ENCODE data around the gene TBX19.

TBX19 gene

DNA sequence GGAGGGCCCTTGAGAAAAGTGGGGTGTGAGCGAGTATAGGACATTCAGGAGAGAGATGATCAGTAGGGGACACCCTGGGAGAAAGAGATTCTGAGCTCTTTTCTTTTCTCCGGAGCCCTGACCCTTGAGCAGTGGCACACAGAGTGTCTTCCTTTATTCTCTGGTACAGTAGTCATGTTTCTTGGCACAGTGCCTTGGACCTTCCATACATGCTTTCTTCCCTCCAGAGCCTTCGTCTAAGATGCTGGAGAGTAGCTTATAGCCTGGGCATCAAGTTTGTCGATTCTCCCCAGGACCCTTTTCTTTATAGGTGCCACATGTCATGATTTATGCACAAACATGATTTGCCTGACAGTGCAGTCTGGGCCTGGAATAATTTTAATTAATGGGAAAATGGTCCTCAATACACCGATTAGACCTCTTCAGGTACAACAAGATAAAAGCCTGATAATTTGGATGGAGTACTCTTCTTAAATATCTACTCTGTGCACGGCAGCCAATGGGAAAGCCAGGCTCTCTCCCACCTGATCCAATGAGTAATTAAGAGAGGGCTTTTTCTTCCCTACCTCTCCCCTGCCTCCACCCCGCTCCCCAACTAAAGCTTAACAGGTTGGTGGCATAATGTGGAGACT is at the start of gene TBX19:
Gene TBX19, plus strand, starts transcription at position 582 of the 632 bp plus-strand sequence. CDS start 214 bp downstream, outside the sequence.
- TF ChIP-seq, protein P1, sequence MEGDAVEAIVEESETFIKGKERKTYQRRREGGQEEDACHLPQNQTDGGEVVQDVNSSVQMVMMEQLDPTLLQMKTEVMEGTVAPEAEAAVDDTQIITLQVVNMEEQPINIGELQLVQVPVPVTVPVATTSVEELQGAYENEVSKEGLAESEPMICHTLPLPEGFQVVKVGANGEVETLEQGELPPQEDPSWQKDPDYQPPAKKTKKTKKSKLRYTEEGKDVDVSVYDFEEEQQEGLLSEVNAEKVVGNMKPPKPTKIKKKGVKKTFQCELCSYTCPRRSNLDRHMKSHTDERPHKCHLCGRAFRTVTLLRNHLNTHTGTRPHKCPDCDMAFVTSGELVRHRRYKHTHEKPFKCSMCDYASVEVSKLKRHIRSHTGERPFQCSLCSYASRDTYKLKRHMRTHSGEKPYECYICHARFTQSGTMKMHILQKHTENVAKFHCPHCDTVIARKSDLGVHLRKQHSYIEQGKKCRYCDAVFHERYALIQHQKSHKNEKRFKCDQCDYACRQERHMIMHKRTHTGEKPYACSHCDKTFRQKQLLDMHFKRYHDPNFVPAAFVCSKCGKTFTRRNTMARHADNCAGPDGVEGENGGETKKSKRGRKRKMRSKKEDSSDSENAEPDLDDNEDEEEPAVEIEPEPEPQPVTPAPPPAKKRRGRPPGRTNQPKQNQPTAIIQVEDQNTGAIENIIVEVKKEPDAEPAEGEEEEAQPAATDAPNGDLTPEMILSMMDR (IDR thresholded peaks at IDR 0.05; ENCODE audit: low read depth, low read length), result no peak
- H3K4me3 ChIP-seq (replicated peaks in 1 of 2; ENCODE audit: low read depth in 2 of 2, low read length in 2 of 2), result no peak within 1 kb of the TSS
- no peak for DNase-seq (ENCODE audit: low read depth in 2 of 2)

GRCh38 chr1:168234846-168235547 is 45.7 kb upstream of the TBX19 start:
- no peak overlapping the region for H3K4me3 ChIP-seq (replicated peaks in 1 of 2; ENCODE audit: low read depth in 2 of 2, low read length in 2 of 2)
- peak; percentile 59 to 61 for DNase-seq (ENCODE audit: low read depth in 2 of 2)
- TF ChIP-seq, protein P1 (IDR thresholded peaks at IDR 0.05; ENCODE audit: low read depth, low read length), result peak; percentile 79

DNA sequence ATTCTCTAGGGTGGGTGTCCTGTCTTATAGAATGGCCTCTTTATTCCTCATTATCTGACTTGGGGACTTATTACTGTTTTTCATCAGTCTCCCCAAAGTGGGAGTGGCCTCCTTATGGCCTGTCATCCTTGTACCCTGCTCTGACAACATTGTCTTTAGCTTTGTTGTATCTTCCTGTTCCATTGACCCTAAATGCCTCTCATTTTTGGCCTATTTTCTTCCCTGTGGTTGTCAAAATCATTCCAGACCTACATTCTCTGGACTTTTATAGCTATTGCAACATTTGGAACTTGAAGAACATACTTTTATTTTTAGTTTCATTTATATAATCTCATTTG is 45.2 kb upstream of the TBX19 start:
- no peak overlapping the region for H3K4me3 ChIP-seq (replicated peaks in 1 of 2; ENCODE audit: low read depth in 2 of 2, low read length in 2 of 2)
- peak in 1 of 2 donors; percentile 58 for DNase-seq (ENCODE audit: low read depth in 2 of 2)
- TF ChIP-seq, protein P1 (IDR thresholded peaks at IDR 0.05; ENCODE audit: low read depth, low read length), result no peak

- TF ChIP-seq, protein P1 (IDR thresholded peaks at IDR 0.05; ENCODE audit: low read depth, low read length), result no peak
- H3K4me3 ChIP-seq (replicated peaks in 1 of 2; ENCODE audit: low read depth in 2 of 2, low read length in 2 of 2), result no peak overlapping the region
- DNase-seq (ENCODE audit: low read depth in 2 of 2), result no peak
These were observed 44.7 kb upstream of the TBX19 start for GRCh38 chr1:168235937-168236336.

GRCh38 chr1:168236836-168237611 is 43.7 kb upstream of the TBX19 start:
- H3K4me3 ChIP-seq (replicated peaks in 1 of 2; ENCODE audit: low read depth in 2 of 2, low read length in 2 of 2), result no peak overlapping the region
- TF ChIP-seq, protein P1 (IDR thresholded peaks at IDR 0.05; ENCODE audit: low read depth, low read length), result no peak
- peak in 1 of 2 donors; percentile 32 for DNase-seq (ENCODE audit: low read depth in 2 of 2)

- DNase-seq (ENCODE audit: low read depth in 2 of 2), result peak in 1 of 2 donors; percentile 51
- TF ChIP-seq, protein P1 (IDR thresholded peaks at IDR 0.05; ENCODE audit: low read depth, low read length), result no peak
- H3K4me3 ChIP-seq (replicated peaks in 1 of 2; ENCODE audit: low read depth in 2 of 2, low read length in 2 of 2), result no peak overlapping the region
These were observed 37.5 kb upstream of the TBX19 start for GRCh38 chr1:168243198-168243597.
